ENCODE measurements around the gene SEMA4G. TPM values are rescaled to one million over a fixed set of nuclear protein-coding genes. Genes with fewer than 3 reads are reported as not detected.

Gene SEMA4G
- total RNA-seq, 1 experiment from 2014 or later: 2.9 TPM

DNA sequence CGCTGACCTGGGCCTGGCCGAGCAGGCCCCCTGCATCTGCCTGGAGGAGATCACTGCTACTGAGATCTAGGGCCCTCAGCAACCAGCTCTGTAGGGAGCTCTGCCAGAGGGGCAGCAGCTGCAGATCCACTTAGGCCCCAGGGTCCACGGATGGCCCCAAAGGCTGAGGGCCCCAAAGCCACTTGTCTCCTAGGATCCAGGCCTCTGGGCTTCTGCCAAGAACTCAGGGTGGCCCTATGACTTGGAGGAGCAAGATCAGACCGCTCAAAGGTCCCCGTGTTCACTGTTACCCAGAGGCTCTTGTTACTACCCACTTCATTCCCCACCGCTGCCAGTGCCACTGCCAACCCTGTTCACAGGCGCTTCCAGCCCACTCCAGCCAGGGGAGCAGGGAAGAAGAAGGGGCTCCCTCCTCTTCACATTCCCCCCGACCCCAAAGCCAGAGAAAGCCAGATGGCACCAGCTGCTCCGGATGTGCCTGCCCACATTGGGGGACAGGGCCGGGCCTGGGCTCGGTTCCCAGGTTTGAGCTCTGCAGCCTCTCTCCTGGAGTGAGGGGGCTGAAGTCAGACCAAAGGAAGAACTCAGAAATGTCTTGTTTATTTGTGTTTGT is 37.9 kb downstream of the SEMA4G start:
- no peak for DNase-seq (ENCODE audit: low read depth)

- no peak for DNase-seq (ENCODE audit: low read depth)
These were observed 38.9 kb downstream of the SEMA4G start for GRCh38 chr10:101007915-101008822.

DNA sequence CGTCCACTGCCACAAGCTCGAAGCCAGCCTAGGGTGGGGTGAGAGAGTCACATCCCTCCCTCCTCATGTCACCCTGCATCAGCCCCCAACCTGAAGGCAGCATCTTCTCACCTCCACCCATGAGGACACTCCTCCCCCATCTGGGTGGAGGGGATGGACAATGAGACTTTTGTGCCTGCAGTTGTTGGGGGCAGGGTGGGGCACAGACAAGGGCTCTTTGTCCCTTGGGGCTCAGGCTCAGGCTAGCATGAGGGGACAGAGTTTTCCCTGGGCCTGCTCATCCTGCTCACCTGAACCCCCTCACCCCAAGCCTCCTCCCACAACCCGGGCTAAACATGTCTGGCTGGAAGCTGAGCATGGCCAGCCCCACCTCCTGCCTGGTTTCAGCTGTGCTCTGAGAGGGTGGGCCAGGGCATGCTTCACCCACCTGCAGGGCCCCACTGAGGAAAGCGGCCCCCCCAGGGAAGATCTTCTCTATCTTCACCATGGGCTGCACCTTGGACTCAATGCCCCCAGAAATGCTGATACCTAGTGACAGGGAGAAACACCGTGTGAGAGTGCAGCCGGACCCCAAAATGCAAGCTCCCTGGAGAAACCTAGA is 39.6 kb downstream of the SEMA4G start:
- DNase-seq (ENCODE audit: low read depth): no peak

DNA sequence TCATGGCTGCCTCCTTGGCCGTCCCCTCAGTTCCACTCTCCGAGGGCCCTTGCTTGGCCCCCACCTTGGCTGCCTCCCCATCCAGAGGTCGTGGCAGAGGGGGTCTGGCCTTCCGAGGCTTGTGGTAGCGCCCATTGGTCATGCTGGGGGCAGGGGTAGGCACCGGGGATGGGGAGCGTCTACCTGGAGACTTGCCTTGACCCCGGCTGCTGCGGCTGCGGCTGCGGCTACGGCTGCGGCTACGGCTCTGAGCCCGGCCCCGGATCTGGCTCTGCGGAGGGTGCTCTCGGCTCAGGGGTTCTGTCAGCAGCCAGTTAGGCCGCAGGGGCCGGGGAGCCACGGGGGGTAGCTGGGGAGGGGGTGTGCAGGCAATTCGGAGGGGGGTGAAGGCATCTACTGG is 41.0 kb downstream of the SEMA4G start:
- DNase-seq (ENCODE audit: low read depth): no peak

DNA sequence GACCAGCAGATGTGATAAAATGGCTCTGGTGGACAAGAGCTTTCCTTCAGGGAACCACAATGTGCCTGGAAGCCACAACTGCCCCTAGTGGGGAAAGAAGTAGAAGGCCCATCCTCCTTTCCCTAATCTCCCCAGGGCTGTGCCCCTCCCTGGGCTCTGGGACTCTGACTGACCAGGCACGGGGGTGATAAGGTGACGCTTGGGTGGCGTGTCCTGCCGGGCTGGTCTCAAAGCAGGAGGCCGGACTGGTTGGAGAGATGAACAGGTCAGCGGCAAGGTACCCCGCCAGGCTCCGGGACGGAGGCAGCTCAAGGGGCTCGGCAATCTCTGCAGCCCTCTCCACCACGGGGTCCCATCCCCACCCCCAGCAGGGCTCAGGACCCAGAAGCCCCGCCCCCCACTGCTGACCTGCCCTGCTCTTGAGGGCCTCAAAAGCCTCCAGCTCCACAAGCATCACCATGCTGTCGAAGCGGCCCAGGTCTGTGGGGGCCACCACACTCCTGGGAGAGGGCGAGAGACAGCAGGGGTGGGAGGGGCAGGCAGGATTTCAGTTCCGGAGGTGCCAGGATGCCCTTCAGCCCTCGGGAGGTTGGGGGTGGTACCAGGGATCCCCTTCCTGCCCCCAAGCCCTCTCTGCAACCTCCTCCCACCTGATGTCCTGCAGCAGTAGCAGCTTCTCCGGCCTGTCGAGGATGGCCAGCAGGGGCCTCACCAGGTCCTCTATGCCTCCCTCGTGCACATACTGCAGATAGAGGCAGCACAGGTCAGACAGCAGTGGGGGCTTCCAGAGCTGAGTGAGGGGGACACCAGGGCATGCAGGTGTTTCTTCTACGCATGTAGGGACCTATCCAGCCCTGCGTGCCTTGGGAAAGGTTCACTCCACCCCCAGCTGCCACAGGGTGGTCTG is 42.5 kb downstream of the SEMA4G start:
- DNase-seq (ENCODE audit: low read depth): no peak

GRCh38 chr10:101012525-101013364 is 43.4 kb downstream of the SEMA4G start:
- DNase-seq (ENCODE audit: low read depth): peak; percentile 96

- no peak for DNase-seq (ENCODE audit: low read depth)
These were observed 44.1 kb downstream of the SEMA4G start for GRCh38 chr10:101013365-101013825.

- peak; percentile 74 for DNase-seq (ENCODE audit: low read depth)
These were observed 45.1 kb downstream of the SEMA4G start for GRCh38 chr10:101014230-101014884.

- peak; percentile 97 for DNase-seq (ENCODE audit: low read depth)
These were observed 45.8 kb downstream of the SEMA4G start for GRCh38 chr10:101014966-101015581.

DNA sequence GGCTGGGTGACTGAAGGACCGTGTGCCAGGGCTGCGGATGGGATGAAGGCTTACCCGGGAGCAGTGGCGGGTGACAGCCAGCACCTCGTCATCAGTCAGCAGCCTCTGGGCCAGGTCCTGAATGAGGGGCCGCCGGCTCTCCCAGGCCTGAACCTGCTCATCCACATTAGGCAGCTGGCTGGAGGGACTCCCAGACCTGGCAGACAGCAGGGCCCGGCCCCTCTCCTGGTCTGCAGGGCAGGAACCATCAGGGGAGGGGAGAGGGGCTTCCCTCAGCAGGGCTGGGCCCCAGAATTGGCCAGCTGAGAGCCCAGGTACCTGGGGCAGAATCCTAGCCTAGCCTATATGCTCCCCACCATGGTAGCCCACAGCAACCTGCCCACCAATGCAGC is 46.3 kb downstream of the SEMA4G start:
- no peak for DNase-seq (ENCODE audit: low read depth)

DNA sequence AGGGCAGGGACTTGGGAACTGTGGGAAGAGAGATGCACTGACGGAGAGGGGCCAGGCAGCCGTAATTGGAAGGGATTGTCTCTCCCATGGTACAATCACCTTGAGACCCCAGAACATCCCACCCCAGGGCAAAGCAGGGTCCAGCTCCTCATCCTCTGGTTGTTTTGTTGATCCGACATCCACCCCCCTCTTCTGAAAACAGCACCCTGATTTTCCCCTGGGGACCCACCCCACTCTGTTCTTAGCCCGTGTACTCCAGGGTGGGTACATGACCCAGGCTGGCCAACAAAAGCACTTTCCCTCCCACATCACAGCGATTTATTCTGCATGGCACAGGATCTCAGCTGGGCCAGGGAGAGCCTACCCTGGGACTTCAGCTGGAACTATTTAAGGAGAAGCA is 47.5 kb downstream of the SEMA4G start:
- no peak for DNase-seq (ENCODE audit: low read depth)

GRCh38 chr10:101018118-101018599 is 48.9 kb downstream of the SEMA4G start:
- no peak for DNase-seq (ENCODE audit: low read depth)

GRCh38 chr10:101018600-101019439 is 49.5 kb downstream of the SEMA4G start:
- DNase-seq (ENCODE audit: low read depth): peak; percentile 75

Small RNA genes within 50 kb of the gene (small RNA-seq; reads per million reads assigned to genes)
- gene MIR608: not detected

Other genes starting within 250 kb of the SEMA4G start
- not detected in 2 replicates for gene PAX2, start 223.9 kb upstream of the SEMA4G start, total RNA-seq (2014; rRNA removed; shearing (Covaris generic))
- gene SLF2, start 56.5 kb upstream of the SEMA4G start, total RNA-seq (2014; rRNA removed; shearing (Covaris generic)): 15.7 and 17.4 TPM in 2 replicates
- 120 and 146 TPM in 2 replicates for gene MRPL43, start 18.0 kb downstream of the SEMA4G start, total RNA-seq (2014; rRNA removed; shearing (Covaris generic))
- 29.8 and 35.9 TPM in 2 replicates for gene TWNK, start 18.0 kb downstream of the SEMA4G start, total RNA-seq (2014; rRNA removed; shearing (Covaris generic))
- gene LZTS2, start 30.3 kb downstream of the SEMA4G start, total RNA-seq (2014; rRNA removed; shearing (Covaris generic)): 51.8 and 62.1 TPM in 2 replicates
- gene PDZD7, start 61.6 kb downstream of the SEMA4G start, total RNA-seq (2014; rRNA removed; shearing (Covaris generic)): 0.80 and 1.6 TPM in 2 replicates
- gene SFXN3, start 61.7 kb downstream of the SEMA4G start, total RNA-seq (2014; rRNA removed; shearing (Covaris generic)): 70.2 and 76.3 TPM in 2 replicates
- 13.4 and 14.0 TPM in 2 replicates for gene KAZALD1, start 92.5 kb downstream of the SEMA4G start, total RNA-seq (2014; rRNA removed; shearing (Covaris generic))
- not detected in 2 replicates for gene TLX1, start 161.8 kb downstream of the SEMA4G start, total RNA-seq (2014; rRNA removed; shearing (Covaris generic))